Measurements from ENCODE around the gene CALML3. TPM values are rescaled to one million over a fixed set of nuclear protein-coding genes. Genes with fewer than 3 reads are reported as not detected.

Gene CALML3
- total RNA-seq, 2 experiments from 2014 or later, result not detected

DNA sequence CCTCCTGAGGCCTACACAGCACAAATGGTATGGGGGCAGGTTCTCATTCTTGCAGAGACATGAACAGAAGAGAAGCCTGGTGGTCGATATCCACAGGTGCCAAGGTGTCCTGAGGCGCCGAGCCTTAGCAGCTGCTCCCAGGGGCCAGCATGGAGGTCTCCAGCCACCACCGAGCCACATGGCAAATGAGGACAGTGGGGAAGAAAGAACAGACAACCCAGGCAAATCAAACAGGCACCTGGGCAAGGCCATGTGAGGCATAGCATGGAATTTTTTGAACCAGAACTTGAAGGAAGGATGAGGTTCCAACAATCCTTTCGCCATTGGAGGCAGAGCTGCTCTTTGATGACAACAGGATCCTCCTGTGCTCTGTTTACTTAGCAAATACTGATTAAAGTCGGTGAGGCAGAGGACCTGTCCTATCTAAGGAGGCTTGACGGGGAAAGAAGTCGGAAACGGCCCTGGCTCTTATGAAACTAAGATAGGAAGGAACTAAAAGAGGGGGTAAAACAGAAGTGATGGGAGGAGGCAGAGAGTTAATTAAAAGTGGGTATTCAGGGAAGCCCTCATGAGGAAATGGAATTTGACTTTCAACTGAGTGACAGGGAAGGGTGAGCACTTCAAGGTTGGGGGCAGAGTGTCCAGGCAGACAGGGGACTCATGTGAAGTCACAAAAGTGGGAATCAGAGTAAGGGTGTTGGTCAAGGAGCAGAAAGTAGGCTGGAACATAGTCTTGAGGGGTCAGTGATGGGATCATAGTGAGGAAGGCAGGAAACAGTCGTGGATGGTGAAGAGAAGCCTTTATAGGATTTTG, 8.6 kb upstream of the CALML3 start:
- ATAC-seq, result no peak
- Mint-ChIP-seq H3K27me3 (peaks cover 47% of the 10 kb centered on the region), H3K9me3 (ENCODE audit: low read depth) (no peaks in the 10 kb centered on the region), H3K36me3 (no peaks in the 10 kb centered on the region), H3K4me1 (peaks cover 2% of the 10 kb centered on the region), H3K4me3 (no peak overlapping the region), H3K27ac (no peak overlapping the region)
- CTCF ChIA-PET, result no interaction called here
- DNase-seq, result no peak

DNA sequence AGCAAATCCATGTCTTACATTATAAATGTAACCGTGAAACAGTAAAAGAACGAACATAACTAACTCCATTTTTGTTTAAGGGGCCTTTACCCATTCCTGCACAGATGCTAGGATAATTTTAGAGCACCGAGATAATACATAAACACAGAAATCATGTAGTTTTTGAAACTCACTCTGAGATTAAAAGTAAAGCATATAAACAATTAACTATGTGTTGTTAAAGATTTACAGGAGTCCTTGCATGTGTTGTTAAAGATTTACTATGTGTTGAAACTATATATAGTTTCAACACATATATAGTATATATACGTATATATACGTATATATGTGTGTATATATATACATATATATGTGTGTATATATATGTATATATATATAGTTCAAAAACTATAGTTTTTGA, 7.2 kb upstream of the CALML3 start:
- Mint-ChIP-seq H3K9me3 (ENCODE audit: low read depth) (no peaks in the 10 kb centered on the region), H3K27me3 (peaks cover 41% of the 10 kb centered on the region), H3K36me3 (no peaks in the 10 kb centered on the region), H3K4me3 (no peak overlapping the region), H3K4me1 (peaks cover 2% of the 10 kb centered on the region), H3K27ac (no peak overlapping the region)
- CTCF ChIA-PET, result no interaction called here
- no peak for DNase-seq
- ATAC-seq, result no peak

DNA sequence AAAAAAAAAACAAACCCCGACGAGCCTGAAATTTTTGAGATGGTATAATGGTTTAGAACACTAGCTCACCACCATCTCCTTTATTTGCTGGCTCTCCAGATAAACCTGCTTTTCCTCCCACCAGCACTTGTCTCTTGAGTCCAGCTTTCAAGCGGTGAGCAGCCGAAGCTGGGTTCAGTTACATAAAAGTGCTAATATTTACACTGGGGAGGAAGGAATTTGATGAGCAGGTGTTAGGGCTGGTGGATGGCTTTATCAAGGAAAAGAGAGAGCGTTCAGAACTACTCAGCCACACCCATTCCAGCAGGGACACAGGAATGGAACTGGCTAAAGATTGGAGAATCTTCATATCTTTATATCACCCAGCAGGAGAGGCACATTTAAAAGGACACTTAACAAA, 6.6 kb upstream of the CALML3 start:
- no peak for DNase-seq
- peaks cover 1% of the 10 kb centered on the region for H3K4me1 Mint-ChIP-seq
- H3K4me3 Mint-ChIP-seq, result no peak overlapping the region
- ATAC-seq, result no peak
- H3K27me3 Mint-ChIP-seq, result peaks cover 36% of the 10 kb centered on the region
- CTCF ChIA-PET, result no interaction called here
- H3K27ac Mint-ChIP-seq, result no peak overlapping the region
- H3K36me3 Mint-ChIP-seq, result no peaks in the 10 kb centered on the region
- no peaks in the 10 kb centered on the region for H3K9me3 Mint-ChIP-seq (ENCODE audit: low read depth)

DNA sequence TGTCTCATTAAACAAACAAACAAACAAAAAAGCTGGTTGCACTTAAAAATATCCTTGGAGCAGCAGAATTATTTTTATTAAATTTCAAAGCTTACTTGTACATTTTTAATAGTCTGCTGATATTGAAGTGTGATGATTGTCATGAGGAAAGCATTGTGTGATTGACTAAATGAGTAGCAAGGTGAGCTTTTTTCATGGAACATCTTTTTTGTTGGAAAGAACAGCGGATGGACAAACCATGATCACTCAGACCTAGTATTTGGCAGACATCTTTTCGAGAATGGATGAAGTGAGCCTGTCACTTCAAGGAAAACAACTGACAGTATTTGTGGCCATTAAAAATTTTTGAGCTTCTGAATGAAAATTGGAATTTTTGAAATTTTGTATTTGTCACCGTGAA, 5.7 kb upstream of the CALML3 start:
- no peak overlapping the region for H3K4me3 Mint-ChIP-seq
- no peak for ATAC-seq
- CTCF ChIA-PET, result interaction anchor here (1.4 kb wide), 1 partner anchor 104 kb away, joined by 4 read pairs; no protein-coding TSS in a partner anchor
- no peaks in the 10 kb centered on the region for H3K36me3 Mint-ChIP-seq
- no peaks in the 10 kb centered on the region for H3K4me1 Mint-ChIP-seq
- H3K27ac Mint-ChIP-seq, result no peak overlapping the region
- peaks cover 32% of the 10 kb centered on the region for H3K27me3 Mint-ChIP-seq
- H3K9me3 Mint-ChIP-seq (ENCODE audit: low read depth), result no peaks in the 10 kb centered on the region
- no peak for DNase-seq

DNA sequence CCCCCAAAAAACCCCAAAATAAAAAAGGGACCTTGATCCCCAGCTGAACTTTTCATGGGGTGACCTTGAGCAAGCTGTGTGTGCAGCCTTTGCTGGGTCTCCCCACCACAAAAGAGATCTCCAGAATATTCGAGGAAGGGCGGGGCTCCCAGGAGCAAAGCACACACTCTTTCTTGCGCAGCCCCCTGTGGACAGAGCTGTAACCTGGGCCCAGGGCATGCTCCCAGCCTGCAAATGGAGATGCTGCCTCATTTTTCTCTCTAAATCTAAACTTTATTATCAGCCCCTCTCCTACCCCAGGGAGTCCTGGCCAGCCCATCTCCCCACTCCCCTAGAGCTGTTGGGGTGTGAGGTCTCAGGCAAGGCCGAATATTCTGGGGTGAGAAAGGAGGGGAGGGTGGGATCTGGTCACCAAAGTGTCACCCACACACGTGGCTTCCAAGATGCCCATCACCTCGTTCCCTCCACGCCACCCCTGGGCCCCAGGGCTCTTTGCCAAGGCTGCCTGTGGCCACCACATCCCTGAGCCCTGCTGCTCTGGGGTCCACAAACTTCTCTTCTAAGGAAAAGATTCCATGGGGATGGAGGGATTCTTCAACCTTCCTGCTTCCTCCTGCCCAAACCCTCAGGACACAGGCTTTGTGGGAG, 1.7 kb upstream of the CALML3 start:
- Mint-ChIP-seq H3K4me3 (no peak overlapping the region), H3K9me3 (ENCODE audit: low read depth) (no peaks in the 10 kb centered on the region), H3K27me3 (peaks cover 15% of the 10 kb centered on the region), H3K4me1 (no peaks in the 10 kb centered on the region), H3K36me3 (no peaks in the 10 kb centered on the region), H3K27ac (no peak overlapping the region)
- ATAC-seq (no peak), DNase-seq (no peak)
- CTCF ChIA-PET, result no interaction called here

DNA sequence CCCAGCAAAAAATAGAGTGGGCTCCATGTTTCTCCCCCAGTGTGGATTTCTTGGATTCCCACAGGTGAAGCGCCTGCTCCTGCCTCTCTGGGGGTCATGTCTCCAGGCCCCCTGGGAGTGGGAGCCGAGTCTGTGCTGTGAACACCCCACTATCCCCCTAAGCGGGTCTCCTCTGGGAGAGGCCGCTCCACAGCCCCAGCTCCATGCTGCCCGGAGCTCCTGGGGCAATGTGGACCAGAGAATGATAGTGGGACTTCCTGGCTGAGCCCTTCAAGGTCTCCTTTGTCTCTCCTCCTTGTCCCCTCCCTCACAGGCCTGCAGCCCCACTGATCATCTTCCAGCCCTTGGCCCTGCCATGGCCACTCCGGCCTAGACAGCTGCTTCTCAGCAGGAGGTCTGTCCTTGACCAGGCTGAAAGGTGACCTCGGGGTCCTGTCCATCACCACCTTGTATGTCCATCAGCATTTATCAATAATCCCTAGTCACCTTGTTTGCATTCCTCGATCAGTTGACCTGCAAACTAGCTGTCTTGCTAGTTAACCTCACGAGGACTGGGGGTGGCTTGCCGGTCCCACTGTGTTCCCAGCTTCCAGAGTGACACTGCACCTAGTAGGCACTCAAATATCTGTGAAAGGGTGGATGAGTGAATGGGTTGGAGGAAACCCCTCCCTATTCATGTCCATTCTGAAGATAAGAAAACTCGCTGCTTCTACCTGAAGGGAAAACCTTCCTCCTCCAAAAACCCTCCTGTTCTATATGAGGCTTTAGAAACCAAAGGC, 776 bp upstream of the CALML3 start:
- CTCF ChIA-PET, result no interaction called here

DNA sequence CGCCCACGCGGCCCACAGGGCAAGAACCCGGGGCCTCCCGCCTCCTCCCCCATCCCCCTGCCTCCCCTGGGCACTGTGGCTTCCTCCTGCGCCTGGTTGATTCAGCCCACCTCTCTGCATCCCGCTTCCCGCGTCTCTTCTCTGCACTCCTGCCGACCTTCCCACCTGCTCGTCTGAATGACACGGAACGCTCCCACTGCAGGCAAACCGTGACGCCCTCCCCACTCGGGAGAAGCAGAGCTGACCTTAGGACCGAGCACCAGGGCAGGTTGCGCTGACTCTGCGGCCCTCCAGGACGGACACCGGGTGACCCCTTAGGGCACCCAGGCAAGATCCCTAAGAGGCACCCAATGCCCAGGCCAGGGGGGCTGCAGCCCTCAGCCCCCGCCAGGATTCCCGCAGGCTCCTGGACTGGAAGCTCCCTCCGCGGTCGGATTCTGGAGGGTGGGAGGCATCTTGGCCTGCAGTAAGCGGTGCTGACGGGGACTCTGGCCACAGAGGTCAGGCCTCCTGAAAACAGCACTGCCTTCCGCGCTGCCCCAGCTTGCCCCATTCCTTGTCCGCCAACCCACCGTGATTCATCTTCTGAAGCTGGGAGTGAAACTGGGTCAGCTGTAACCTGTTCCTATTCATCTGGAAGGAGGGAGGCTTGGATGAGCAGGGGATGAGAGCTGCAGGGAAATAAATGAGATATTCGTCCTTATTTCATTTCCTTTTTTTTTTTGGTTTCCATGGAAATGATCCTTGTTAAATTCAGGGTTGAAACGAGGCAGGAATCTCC, 990 bp downstream of the CALML3 start:
- no peaks in the 10 kb centered on the region for H3K9me3 Mint-ChIP-seq (ENCODE audit: low read depth)
- CTCF ChIA-PET, result no interaction called here

More for the DNA sequence above, 776 bp upstream of the CALML3 start:
- Mint-ChIP-seq H3K27ac (no peak overlapping the region), H3K4me3 (no peak overlapping the region), H3K4me1 (no peaks in the 10 kb centered on the region), H3K9me3 (ENCODE audit: low read depth) (no peaks in the 10 kb centered on the region), H3K36me3 (no peaks in the 10 kb centered on the region), H3K27me3 (peaks cover 12% of the 10 kb centered on the region)
- no peak for DNase-seq
- ATAC-seq, result no peak

DNA sequence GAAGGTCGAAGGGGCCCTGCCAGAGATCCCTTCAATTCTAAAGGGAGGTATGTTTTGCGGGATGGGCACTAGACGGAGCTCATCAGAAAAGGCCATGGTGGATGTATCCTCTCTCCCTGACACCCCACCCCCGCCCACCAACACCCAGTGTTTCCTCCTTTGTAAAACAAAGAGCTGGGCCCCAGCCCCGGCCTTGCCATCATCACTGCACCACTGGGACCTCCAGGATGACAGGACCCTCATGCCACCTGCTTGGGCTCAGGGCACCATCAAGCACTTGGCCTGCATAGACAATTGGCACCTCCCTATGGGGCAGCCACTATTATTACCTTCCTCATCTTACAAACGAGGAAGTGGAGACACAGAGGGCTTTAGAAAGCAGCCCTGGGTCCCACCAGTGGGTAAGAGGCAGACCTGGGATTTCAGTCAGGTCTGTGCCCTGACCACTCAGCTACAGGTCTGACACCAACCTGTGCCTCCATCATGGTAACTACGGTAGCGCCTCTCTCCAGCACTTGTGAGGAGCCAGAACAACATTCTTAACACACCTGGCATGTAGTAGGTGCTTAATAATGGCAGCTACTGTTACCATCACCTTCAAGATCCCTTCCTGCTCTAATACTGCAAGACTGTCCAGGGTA, 2.0 kb downstream of the CALML3 start:
- H3K9me3 Mint-ChIP-seq (ENCODE audit: low read depth), result no peaks in the 10 kb centered on the region
- H3K4me3 Mint-ChIP-seq, result no peak overlapping the region
- peaks cover 5% of the 10 kb centered on the region for H3K27me3 Mint-ChIP-seq
- no peak for ATAC-seq
- H3K27ac Mint-ChIP-seq, result no peak overlapping the region
- DNase-seq, result no peak
- no peaks in the 10 kb centered on the region for H3K36me3 Mint-ChIP-seq
- CTCF ChIA-PET, result no interaction called here
- H3K4me1 Mint-ChIP-seq, result no peaks in the 10 kb centered on the region

More for the DNA sequence above, 990 bp downstream of the CALML3 start:
- DNase-seq (no peak), ATAC-seq (no peak)
- H3K27me3 Mint-ChIP-seq, result peaks cover 5% of the 10 kb centered on the region
- no peaks in the 10 kb centered on the region for H3K4me1 Mint-ChIP-seq
- no peak overlapping the region for H3K27ac Mint-ChIP-seq
- no peak overlapping the region for H3K4me3 Mint-ChIP-seq
- H3K36me3 Mint-ChIP-seq, result no peaks in the 10 kb centered on the region

DNA sequence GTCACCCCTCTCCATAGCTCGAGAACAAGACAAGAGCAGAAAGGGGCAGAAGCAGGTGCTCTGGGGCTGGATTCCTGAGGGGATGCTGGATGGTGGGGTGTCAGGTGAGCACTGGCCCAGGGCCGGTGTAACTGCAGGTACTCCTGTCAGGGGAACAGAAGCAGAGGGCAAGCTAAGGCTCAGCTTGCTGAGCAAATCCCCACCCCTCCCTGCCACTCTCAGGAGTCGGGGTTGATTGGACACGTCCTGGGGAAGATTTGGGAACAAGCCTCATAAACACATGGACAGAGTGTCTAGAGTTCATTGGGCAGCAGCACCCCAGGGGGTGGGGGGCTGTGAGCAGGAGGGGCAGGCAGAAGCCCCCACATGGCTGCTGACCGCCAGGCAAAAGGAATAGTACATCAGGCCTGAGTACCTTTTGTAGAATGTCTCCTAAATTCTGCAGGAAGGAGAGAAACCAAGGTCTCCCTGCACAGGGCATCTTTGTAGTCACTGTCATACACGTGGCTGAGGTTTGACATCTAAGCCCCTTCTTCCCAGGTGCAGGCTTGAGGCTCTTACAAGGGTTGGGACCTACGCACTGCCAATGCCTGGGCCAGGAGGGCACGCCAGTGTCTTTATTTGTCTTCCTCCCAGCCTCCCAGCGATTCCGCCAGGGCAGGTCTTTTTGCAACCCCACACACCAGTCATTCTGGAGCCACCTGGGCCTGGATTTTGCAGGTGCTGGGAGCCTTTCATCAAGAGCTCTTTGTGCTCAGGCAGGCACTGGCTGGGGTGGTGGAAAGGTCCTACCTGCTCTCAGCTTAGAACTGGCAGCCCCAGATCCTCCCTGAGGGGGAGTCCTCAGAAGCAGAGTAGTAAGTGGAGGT, 2.8 kb downstream of the CALML3 start:
- H3K4me1 Mint-ChIP-seq, result no peaks in the 10 kb centered on the region
- no peak overlapping the region for H3K27ac Mint-ChIP-seq
- CTCF ChIA-PET, result no interaction called here
- no peak for ATAC-seq
- H3K27me3 Mint-ChIP-seq, result peaks cover 5% of the 10 kb centered on the region
- DNase-seq, result no peak
- H3K36me3 Mint-ChIP-seq, result no peaks in the 10 kb centered on the region
- H3K4me3 Mint-ChIP-seq, result no peak overlapping the region
- H3K9me3 Mint-ChIP-seq (ENCODE audit: low read depth), result no peaks in the 10 kb centered on the region

DNA sequence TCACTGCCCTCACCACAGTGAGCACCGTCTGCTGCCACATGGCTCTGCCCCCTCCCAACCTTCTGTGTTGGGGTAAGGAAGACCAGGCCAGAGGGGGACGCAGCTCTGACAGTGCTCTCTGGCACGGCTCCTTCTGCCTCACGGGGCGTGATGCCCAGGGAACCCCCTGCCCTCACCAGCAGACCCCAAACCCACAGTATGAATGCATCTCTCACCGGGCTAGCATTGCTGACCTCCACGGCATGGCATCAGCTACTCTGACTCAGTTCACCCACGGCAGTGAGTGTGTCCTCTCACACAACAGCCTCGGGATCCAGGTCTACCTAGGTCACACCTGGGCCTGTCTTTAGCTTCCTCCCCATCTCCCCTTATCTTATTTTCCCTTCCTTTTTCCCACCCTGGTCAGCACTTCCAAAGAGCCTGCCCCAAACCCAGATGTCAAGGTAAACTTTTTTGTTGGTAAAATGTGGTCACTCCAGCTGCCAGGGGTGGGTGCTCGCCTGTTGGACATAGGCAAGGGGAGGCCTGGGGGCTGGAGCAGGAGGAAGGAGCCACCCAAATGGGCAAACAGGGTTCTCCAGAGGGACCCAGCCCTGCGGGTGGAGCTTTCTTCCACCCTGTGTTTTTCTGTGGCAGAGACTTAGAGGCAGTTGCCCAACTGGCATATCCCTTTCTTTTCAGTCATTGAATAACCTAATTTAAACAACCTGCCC, 4.4 kb downstream of the CALML3 start:
- H3K36me3 Mint-ChIP-seq, result no peaks in the 10 kb centered on the region
- H3K4me1 Mint-ChIP-seq, result no peaks in the 10 kb centered on the region
- H3K9me3 Mint-ChIP-seq (ENCODE audit: low read depth), result no peaks in the 10 kb centered on the region
- no peak overlapping the region for H3K27ac Mint-ChIP-seq
- H3K27me3 Mint-ChIP-seq, result peaks cover 2% of the 10 kb centered on the region
- no peak overlapping the region for H3K4me3 Mint-ChIP-seq
- DNase-seq (no peak), ATAC-seq (no peak)
- CTCF ChIA-PET, result no interaction called here

DNA sequence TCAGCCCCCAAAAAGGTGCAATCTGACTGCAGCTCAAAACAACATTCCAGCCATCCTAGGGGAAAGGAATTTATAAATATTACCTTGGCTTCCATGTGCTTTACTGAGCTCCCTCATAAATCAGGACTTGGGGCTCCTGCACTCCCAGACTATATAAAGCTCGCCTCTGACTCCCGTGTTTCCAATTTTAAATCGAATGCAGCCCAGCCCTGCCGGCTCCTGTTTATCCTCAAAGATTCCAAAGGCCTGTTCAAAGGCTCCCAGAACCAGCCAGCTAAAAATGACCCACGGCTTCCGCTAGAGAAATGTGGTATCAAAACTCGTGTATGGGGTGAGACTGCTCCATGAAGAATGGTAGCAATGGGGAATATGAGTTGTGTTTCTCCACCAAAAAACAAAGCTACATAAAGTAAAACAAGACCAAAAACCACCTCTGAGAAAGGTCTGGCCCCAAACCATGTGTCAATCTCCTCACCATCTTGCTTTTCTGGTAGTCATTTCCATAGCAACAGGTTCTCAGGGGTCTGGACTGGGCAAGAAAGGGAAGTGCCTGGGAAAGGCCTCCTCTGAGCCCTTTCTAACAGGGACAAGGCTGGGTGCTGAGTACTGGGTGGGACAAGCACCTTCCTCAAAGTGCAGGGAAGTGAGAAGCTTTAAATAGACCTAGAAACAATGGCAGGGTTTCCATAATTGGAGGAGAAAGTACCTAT, 5.1 kb downstream of the CALML3 start:
- DNase-seq, result no peak
- no peak for ATAC-seq
- CTCF ChIA-PET, result interaction anchor here (0.7 kb wide), 1 partner anchor 87 kb away, joined by 3 read pairs; no protein-coding TSS in a partner anchor
- H3K36me3 Mint-ChIP-seq, result no peaks in the 10 kb centered on the region
- no peaks in the 10 kb centered on the region for H3K9me3 Mint-ChIP-seq (ENCODE audit: low read depth)
- no peaks in the 10 kb centered on the region for H3K4me1 Mint-ChIP-seq
- H3K27ac Mint-ChIP-seq, result no peak overlapping the region
- H3K4me3 Mint-ChIP-seq, result no peak overlapping the region
- peaks cover 4% of the 10 kb centered on the region for H3K27me3 Mint-ChIP-seq
